ENCODE data around the gene PPT2. TPM values are rescaled to one million over a fixed set of nuclear protein-coding genes. Genes with fewer than 3 reads are reported as not detected.
A peak's percentile ranks its signal among the peaks of the same experiment; 100 is the strongest.

Gene PPT2
- total RNA-seq, 1 donor = 30.2 TPM

DNA sequence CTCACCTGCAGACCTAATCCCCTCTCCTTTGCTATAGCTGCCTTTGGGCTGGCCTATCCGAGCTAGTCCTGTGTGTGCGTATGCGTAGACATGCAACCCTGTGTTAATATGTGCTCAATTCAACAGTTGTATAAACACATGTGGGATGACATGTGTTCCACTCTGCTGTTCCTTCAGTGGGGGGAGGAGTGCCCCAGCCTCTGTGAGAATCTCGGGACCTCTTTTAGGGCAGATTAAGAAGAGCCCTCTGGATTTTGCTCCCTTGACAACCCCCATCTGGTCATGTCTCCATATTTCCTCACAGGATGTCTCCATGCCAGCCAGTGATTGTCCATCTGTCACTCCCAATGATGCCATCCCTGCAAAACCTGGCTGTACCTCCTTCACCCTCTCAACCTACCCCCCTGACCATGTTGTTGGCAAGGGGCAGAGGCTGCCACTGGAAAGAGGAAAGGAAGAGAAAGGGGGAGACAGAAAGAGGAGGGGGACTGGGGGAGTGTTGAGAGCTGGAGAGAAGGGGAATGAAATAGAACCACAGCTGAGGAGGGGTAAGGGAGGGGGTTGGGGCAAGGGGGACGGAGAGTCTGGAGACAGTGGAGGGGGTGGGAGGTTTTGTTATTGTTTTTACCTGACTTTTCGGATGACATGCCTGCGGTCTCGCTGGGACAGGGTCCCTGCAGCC, 2.6 kb upstream of the PPT2 start:
- no peak for DNase-seq (ENCODE audit: low read depth in 2 of 3, low spot score in 2 of 3)

DNA sequence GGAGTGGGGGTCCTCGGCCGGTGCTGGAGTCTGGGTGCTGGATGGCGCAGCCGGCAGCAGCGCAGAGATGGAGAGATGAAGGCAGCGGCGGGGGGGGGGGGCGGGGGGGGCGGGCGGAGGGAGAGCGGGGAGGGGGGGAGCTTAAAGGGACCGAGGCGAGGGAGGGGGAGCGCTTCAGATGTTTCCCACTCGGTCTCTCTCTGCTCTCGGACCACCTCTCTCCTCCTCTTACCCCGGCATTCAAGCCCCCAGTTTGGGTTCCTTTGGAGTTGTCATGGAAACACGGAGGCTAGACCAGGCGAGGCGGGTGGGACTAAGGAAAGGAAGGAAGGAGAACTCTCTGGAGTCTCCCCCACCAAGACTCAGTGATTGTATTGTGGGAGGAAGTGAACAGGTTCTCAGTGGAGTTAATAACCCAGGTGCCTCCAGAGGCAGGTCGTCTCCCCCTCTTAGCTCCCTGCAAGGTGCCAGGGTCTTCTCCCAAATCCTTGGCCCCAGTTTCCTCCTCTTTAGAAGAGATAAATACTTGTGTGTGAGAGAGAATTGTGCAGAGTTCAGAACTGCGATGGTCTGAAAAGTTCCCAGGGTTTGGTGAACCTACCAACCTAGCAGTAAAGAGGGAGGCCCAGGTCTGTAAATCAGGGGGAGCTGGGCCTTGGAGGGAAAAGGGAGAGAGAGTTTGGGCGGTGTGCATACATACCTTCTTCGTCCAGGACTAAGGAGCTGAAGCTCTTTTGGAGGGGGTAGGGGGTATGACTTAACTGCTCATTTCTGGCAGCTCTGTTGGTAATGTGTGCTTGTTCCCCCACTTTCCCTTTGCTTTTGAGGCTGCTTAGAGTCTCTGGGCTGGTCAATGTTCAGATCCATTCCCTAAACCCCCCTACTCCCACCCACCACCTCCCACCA, 1.8 kb upstream of the PPT2 start, which contains the start of gene PRRT1:
TSS of gene PRRT1 (minus strand) at position 77 of the 906 bp plus-strand sequence. CDS start 112 bp downstream, outside the sequence.
- DNase-seq (ENCODE audit: low read depth in 2 of 3, low spot score in 2 of 3) = no peak

DNA sequence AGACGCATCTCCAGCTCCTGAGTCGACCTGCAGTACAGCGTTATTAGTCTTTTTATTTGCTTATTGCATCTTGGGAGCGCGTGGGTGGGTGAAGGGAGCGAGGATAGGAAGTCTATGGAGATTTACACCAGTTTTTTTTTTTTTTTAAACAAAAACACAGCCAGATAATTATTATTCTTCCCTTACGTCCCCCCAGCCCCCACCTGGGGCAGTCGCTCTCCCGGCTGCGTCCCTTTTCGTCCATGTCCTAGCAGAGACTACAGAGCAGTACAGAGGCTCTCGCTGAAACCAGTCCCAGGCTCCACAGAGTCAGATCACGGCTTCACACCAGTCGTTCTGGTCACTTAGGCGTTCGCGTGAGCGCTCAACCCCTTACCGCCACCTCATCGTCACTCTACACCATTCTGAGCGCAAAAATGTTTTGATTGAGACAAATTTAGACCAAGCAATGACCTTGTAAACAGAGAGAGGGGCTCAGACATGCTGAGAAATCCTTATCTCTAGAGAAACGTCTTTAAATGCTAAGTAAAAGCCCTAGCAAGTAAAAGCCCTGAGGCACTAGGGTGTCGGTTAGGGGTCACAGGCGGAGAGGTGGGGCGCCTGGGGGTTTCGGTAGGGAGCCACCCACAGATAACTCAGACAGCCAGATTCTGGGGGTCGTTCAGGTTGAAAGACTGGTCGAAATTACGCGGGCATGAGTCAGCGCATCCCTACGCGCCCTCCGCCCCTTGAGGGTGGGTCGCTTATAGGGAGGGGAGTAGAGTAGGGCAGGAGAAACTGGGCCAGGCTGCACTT, 975 bp upstream of the PPT2 start:
- DNase-seq (ENCODE audit: low read depth in 2 of 3, low spot score in 2 of 3) = peak in 1 of 3 donors; percentile 37

DNA sequence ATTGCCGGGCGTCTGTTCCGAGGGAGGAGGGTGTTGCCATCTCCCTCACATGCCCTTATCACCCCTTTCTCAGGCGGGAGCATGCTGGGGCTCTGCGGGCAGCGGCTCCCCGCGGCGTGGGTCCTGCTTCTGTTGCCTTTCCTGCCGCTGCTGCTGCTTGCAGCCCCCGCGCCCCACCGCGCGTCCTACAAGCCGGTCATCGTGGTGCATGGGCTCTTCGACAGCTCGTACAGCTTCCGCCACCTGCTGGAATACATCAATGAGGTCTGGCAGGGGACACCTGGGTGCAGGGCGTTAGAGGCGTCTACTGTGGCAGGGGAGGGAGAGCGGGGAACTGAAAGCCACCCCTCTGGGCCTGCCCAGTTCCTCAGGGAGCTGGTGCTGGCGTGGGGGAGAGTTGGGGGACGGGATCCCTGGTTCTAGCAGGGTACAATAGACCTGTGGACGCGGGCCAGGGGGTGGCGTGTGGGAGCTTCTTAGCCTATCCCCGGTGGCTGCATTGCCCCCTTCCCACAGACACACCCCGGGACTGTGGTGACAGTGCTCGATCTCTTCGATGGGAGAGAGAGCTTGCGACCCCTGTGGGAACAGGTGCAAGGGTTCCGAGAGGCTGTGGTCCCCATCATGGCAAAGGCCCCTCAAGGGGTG, 697 bp downstream of the PPT2 start:
- DNase-seq (ENCODE audit: low read depth in 2 of 3, low spot score in 2 of 3) = peak in 2 of 3 donors; percentile 78 to 83

DNA sequence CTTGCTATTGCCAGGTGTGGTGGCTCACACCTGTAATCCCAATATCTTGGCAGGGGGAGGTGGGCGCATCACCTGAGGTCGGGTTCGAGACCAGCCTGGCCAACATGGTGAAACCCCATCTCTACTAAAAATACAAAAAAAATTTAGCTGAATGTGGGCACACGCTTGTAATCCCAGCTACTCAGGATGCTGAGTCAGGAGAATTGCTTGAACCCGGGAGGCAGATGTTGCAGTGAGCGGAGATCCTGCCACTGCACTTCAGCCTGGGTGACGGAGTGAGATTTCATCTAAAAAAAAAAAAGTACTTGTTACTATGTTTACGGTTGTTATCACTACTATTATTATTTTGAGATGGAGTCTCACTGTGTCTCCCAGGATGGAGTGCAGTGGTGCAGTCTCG, 3.0 kb downstream of the PPT2 start:
- DNase-seq (ENCODE audit: low read depth in 2 of 3, low spot score in 2 of 3) = no peak

DNA sequence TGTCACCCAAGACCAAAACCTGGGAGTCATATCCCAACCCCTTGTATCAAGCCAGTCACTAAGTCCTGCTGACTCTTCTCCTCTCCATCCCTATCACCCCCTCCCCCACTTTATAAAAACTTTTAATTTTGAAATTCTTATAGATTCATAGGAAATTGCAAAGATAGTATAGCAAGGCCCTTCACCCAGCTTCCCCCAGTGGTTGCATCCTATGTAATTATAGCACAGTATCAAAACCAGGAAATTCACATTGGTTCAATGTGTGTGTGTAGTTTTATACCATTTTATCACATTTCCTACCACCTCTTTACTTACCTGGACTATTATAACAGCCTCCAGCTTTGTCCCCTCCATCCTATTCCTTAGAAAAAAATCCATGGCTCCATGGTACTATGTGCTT, 4.1 kb downstream of the PPT2 start:
- DNase-seq (ENCODE audit: low read depth in 2 of 3, low spot score in 2 of 3) = no peak

DNA sequence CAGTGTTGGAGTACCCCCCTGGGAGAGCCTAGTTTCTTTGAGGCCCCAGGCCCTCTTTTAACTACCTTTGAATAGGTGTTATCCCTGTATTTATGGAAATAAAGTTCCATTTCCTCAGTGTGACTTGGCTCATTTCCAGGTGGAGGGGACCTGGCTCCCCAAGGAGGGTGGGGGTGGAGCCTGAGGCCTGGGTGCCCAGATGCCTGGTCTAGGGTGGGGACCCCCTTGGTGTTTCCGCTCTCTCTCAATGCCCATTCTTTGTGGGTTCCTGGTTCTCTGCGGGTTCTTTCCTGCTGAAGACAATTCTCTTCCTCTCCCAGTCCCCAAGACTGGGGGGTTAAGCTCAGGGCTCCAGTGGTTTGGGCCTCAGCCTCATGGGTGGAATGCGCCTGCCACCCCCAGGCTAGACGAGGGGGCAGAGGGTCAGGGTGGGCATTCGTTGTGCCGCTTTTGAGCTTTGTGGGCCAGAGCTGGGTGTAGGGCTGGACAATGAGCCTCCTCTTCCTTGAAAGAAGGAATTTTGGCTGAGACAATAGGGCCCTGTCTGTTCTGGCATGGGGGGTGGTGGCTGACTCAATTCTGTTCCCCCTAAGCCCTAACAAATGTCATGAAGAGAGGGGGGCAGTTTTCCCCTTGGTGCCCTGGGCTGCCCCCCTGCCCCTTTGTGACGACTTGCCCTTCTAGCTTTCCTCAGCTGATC, 9.8 kb downstream of the PPT2 start:
- DNase-seq (ENCODE audit: low read depth in 2 of 3, low spot score in 2 of 3) = no peak

DNA sequence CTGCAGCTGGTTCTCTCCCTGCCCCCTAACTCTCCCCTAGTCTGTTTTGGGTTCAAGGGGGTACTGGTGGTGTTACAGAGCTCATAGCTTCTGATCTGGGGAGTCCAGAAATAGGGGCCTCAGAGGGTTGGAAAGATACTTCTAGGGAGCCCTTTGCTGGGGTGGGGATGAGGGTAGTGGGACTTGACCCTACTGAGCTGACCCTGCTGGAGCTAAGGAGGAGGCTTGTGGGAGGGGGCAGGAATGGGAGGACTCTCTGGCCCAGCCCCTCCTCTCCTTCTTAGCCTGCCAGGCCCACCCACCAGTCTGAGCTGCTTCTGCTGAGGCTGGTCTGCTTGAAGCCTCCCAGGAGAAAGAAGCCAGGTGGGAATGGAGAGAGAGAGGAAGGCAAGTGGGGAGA, 10.4 kb downstream of the PPT2 start, which contains the start of gene EGFL8:
TSS of gene EGFL8 (plus strand) at position 301 of the 400 bp plus-strand sequence. CDS start 1,571 bp downstream, outside the sequence.
- no peak for DNase-seq (ENCODE audit: low read depth in 2 of 3, low spot score in 2 of 3)

DNA sequence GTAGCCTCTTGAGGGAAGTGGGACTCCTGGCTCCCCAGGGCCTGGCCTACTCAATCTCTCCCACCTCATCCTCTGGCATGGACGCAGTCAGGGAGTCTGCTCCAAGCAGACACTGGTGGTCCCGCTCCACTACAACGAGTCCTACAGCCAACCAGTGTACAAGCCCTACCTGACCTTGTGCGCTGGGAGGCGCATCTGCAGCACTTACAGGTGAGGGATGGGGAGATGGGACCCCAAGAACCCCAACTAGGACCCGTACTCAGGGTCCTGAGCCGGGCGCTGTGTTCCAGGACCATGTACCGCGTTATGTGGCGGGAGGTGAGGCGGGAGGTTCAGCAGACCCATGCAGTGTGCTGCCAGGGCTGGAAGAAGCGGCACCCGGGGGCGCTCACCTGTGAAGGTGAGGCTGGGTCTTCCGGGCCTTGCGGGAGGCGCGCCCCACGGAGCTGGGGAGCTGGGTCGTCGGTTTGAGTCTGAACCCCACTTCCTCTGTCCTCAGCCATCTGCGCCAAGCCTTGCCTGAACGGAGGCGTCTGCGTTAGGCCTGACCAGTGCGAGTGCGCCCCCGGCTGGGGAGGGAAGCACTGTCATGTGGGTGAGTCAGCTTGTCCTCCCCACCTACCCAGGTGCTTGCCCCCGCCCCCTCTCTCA, 12.6 kb downstream of the PPT2 start:
- DNase-seq (ENCODE audit: low read depth in 2 of 3, low spot score in 2 of 3) = no peak

DNA sequence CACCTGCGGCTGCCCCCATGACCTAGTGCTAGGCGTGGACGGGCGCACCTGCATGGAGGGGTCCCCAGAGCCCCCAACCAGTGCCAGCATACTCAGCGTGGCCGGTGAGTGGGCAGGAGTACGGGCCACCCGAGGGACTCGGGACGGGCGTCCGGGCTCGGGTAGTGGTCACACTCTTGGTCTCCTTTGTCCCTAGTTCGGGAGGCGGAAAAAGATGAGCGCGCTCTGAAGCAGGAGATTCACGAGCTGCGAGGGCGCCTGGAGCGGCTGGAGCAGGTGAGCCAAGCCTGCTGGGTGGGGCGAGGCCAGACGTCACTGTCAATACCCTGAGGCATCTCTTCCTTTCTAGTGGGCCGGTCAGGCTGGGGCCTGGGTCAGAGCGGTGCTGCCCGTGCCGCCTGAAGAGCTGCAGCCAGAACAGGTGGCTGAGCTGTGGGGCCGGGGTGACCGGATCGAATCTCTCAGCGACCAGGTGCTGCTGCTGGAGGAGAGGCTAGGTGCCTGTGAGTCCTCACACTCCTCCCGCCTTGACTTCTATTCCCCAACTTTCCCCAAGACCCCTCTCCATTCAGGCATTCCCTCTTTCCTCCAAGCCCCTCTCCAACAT, 13.3 kb downstream of the PPT2 start:
- DNase-seq (ENCODE audit: low read depth in 2 of 3, low spot score in 2 of 3) = no peak

DNA sequence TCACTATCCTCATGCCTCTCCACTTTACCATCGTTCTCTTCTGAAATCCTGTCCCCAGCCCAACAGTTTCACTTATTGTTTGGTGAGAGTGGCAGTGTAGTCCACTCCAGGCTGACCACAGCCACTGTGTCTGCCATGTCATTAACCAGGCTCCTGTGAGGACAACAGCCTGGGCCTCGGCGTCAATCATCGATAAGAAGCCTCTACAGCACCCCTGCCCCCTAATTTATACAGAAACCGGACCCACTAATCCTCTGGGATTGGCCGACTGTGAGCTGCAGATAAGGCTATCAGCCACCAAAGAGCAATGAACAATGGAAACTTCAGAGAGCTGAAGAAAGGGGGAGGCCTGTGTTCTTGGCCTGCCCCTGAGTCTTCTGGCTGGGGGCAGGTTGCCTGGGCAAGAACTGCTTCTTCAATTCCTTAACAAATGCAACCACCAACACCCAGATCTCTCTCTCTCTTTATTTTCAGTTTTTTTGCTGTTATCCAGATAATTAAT, 13.9 kb downstream of the PPT2 start:
- no peak for DNase-seq (ENCODE audit: low read depth in 2 of 3, low spot score in 2 of 3)

DNA sequence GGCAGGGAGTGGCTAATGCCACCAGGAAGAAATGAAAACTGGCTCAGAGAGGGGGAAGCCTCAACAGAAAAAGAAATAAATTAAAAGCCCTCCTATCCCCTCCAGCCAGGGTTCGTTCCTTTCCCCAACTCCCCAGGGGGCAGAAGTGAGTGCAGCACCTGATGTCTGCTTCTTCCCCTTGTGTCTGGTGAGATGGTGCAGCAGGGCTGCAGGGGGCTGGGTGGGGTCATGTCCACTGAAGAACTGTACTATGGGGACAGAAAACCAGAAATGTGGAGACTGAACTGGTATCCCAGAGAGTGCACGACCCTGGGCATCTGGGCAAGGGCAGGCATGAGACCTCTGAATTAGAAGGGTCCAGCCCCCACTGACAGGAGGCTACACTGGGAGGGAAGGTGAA, 14.4 kb downstream of the PPT2 start:
- DNase-seq (ENCODE audit: low read depth in 2 of 3, low spot score in 2 of 3) = no peak

DNA sequence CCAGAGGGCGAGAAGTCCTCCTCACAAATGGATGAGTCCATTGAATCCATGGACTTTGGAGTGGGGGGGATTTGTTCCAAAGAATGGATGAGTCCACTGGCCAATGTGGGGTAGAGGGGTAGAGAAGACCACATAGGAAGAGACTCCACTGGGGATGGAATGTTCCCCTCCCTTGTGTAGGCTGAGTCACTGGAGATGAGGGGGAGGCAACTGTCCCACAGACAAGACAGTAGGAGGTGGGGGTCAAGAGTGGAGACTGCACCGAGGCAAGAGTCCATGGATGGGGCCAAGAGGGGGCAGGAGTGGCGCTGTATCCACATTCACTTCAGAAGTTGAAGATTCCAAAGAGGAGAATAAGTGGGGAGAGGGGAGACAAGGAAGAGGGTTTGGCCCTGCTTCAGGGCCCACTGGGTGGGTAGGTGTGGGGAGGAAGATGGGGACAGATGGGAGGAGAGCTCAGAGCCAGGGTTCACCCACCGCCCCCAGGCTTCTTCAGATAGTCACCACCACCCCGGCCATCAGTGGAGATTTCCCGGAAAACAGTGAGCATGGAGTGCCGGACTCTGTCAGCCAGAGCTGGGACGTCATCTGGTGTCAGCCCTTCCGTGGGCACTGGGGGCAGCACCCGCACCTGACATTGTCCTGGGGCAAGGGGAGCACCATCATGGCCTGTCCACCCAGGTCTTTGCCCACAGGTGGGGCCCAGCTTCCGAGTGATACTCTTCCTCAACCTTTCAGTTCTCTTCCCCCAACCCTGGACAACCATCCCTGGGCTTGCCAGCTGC, 15.1 kb downstream of the PPT2 start:
- no peak for DNase-seq (ENCODE audit: low read depth in 2 of 3, low spot score in 2 of 3)

DNA sequence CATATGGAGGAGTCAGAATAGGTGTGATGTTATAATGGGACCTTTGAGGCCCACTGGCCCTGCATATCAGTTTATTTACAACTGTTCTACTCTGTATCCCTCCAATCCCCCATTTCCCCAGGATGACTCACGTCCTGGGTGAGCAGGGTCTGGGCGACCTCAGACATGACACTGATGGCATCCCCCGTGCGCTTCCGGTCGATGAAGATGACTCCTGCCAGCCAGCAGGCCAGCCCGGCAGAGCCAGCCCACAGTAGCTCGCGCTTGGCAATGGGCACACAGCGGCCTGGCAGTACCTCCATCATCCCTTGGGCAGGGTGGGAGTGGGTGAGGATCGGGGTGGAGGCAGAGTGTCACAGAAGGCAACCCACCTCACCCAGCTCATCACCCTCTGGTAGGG, 16.4 kb downstream of the PPT2 start:
- DNase-seq (ENCODE audit: low read depth in 2 of 3, low spot score in 2 of 3) = no peak

DNA sequence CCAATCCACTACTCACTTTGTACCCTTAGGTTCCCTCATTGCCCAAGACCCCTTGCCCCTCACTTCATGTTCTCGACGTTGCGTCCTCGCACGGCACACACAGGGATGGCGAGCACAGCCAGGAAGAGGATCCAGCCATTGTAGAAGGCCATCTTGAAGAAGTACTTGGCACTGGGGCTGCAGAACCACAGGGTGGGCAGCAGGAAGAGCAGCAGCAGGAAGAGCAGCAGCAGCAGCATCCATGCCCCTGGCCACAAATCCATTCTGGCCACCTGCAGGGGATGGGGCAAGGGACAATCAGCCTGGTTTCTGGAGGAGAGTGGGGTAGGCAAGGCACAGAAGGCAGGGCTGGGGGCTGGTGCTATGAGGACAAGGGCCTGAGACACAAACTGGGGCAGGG, 17.3 kb downstream of the PPT2 start:
- DNase-seq (ENCODE audit: low read depth in 2 of 3, low spot score in 2 of 3) = no peak

DNA sequence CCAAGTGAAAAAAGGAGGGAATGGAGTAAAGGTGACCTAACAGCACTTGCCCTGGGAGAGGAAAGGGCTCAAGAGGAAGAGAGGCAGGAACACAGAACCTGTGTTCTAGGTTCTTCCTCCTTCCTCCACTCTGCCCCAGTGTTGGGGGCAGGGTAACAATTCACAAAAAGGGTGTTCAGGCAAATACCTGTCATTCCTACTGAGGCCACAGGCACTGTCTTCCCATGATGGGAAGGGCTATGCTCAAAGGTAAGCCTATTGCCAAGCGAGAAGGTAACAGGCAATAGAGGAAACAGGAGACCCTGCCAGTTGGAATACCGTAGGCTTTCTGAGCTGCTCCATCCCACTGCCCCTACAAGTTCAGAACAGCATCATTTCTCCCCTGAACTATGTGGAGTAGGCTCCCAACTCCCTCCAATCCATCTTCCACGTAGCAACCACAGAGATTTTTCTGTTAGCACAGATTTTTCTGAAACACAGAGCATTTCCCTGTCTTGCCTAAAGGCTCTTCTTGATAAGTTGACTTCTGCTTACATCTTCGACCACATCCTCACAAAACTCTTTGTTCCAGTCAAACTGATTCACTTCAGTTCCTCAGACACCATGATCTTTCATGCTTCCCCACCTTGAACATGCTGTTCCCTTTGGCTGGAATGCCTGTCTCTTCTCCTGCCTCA, 19.2 kb downstream of the PPT2 start:
- DNase-seq (ENCODE audit: low read depth in 2 of 3, low spot score in 2 of 3) = no peak

DNA sequence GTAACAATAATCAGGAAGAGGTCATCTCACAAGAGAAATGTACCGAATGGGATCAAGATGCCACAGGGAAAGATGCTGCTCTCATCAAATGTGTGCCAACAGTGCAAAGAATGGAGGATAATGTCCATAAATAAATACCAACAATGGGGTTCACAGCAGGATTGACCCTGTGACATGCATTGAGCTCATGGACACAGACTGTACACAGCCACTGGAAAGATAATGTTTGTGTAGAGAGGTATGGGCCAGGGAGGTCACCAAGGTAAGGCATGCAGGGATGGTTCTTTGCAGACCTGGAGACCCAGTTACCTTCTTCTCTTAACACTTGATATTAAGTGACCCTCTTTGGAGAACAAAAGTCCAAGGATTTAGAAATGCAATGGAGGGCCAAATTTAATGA, 20.5 kb downstream of the PPT2 start:
- DNase-seq (ENCODE audit: low read depth in 2 of 3, low spot score in 2 of 3) = no peak
